ENCODE results near the gene TAF5L. TPM values are rescaled to one million over a fixed set of nuclear protein-coding genes. Genes with fewer than 3 reads are reported as not detected.
A peak's percentile ranks its signal among the peaks of the same experiment; 100 is the strongest.

TAF5L gene
- total and polyA plus RNA-seq, 2 of the 13 experiments (the other 11 are each of a cell fraction or from before 2014, with no cell fraction given), result 10.8 to 18.2 TPM

GRCh38 chr1:229625071-229625914 lies 629 bp downstream of the TAF5L start (continued):
- TF ChIP-seq ZFP1 (CRISPR knock-in tag; IDR thresholded peaks at IDR 0.05) (no peak), ZNF225 (CRISPR knock-in tag; IDR thresholded peaks at IDR 0.05) (no peak), DRAP1 (CRISPR knock-in tag; IDR thresholded peaks at IDR 0.05) (0 out of 2 replicates have a peak, but pooled peaks have one; percentile 12), EZH2 (conservative IDR thresholded peaks at IDR 0.05; ENCODE audit: low read depth, low read length) (no peak), HOXA7 (CRISPR knock-in tag; IDR thresholded peaks at IDR 0.05) (no peak), ATF1 (CRISPR knock-in tag; IDR thresholded peaks at IDR 0.05) (no peak), GMEB2 (CRISPR knock-in tag; IDR thresholded peaks at IDR 0.05; ENCODE audit: low read depth) (no peak), MTA3 (CRISPR knock-in tag; IDR thresholded peaks at IDR 0.05) (no peak), ZNF761 (CRISPR knock-in tag; conservative IDR thresholded peaks at IDR 0.05) (no peak), FOXC1 (CRISPR knock-in tag; IDR thresholded peaks at IDR 0.05; ENCODE audit: borderline replicate concordance) (0 out of 2 replicates have a peak, but pooled peaks have one; percentile 65), ZNF264 (CRISPR knock-in tag; IDR thresholded peaks at IDR 0.05) (no peak), TSC22D2 (CRISPR knock-in tag; IDR thresholded peaks at IDR 0.05; ENCODE audit: borderline replicate concordance) (no peak), TIGD3 (CRISPR knock-in tag; IDR thresholded peaks at IDR 0.05; ENCODE audit: borderline replicate concordance) (0 out of 2 replicates have a peak, but pooled peaks have one; percentile 32), MEF2D (CRISPR knock-in tag; IDR thresholded peaks at IDR 0.05) (peak; percentile 43; the same call in 1 of the 2 replicates), CBX2 (IDR thresholded peaks at IDR 0.05; ENCODE audit: low read depth, low read length) (no peak), CBX2 (CRISPR knock-in tag; IDR thresholded peaks at IDR 0.05; ENCODE audit: low read depth) (no peak), ZNF737 (CRISPR knock-in tag; IDR thresholded peaks at IDR 0.05; ENCODE audit: borderline replicate concordance) (no peak), CREBL2 (CRISPR knock-in tag; IDR thresholded peaks at IDR 0.05; ENCODE audit: borderline replicate concordance) (no peak), STAG1 (CRISPR knock-in tag; IDR thresholded peaks at IDR 0.05) (no peak), ZNF772 (CRISPR knock-in tag; IDR thresholded peaks at IDR 0.05) (0 out of 2 replicates have a peak, but pooled peaks have one; percentile 52), CHD2 (IDR thresholded peaks at IDR 0.05; ENCODE audit: low read depth, low read length) (no peak), AKNA (CRISPR knock-in tag; IDR thresholded peaks at IDR 0.05; ENCODE audit: borderline replicate concordance) (no peak)
